ENCODE measurements around the gene ZSWIM8.

DNA sequence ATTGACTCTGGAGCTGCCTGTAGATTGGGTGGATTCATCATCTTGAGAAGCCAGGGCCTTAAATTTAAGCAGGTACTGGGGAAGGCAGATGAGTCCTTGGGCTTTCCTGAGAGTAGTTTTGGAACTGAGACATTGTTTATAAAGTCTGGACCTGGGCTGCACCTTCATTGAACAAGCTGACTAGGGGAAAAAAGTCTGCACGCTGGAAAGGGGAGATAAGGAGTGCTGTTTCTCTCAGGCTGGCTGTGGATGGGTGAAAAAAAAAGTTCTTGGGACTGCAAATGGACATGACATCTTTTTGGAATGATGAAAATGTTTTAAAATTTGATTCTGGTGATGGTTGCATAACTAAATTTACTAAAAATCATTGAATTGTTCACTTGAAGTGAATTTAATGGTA lies 29.2 kb upstream of the ZSWIM8 start:
- TF ChIP-seq REST (IDR thresholded peaks at IDR 0.05; ENCODE audit: insufficient read depth in 1 of 2, low read depth in 2 of 2, low read length in 2 of 2) = no peak
- no peak for TF ChIP-seq SIN3A (IDR thresholded peaks at IDR 0.05; ENCODE audit: borderline replicate concordance, insufficient read depth, low read length)

Data from PFSK-1 (cell line).